HG03103 (cell line): ENCODE results near the gene LSMEM2.
"Not testable (repeated sequence)": the region's sequence is repeated elsewhere in the genome, so short reads cannot be mapped to it uniquely, and the experiment has no call there.

Source experiments
- ATAC-seq: cut with Tn5 transposase; IDR thresholded peaks from one replicate; pipeline ENCODE4 v1.9.1; 2021; ENCODE audit warnings: low read depth; ENCODE audit not compliant: unreplicated experiment

The LSMEM2 gene

DNA sequence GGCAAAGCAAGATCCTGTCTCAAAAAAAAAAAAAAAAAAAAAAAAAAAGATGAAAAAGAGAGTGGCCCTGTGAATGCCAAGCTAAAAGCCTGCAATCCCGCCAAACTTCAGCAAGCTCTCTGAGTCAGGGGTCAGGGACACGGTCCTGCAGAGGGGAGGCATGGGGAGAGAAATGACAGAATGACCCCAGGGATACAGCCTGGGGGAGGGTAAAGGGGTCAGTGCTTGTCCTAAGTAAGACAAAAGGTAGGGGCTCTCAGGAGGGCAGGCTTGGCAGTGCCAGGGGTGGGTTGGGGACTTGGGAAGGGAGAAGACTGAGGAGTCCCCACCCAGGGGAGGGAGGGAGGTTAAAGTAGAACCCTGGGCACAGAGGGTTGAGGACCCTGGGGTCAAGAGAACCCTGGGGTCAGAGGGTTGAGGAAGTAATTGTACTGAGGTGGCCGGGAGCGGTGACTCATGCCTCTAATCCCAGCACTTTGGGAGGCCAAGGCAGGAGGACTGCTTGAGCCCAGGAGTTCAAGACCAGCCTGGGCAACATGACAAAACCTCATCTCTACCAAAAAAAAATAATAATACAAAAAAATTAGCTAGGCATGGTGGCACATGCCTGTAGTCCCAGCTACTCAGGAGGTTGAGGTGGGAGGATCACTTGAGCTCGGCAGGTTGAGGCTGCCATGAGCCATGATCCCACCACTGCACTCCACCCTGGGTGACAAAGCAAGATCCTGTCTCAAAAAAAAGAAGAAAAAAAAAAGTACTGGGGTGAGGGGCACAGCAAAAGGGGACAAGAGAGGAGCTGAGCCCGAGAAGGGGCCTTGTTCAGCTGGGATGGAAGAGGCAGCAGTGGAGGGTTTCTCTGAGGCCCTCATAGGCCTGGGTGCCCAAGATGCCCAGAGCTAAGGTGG lies 15.2 kb upstream of the LSMEM2 start:
- no peak for ATAC-seq

DNA sequence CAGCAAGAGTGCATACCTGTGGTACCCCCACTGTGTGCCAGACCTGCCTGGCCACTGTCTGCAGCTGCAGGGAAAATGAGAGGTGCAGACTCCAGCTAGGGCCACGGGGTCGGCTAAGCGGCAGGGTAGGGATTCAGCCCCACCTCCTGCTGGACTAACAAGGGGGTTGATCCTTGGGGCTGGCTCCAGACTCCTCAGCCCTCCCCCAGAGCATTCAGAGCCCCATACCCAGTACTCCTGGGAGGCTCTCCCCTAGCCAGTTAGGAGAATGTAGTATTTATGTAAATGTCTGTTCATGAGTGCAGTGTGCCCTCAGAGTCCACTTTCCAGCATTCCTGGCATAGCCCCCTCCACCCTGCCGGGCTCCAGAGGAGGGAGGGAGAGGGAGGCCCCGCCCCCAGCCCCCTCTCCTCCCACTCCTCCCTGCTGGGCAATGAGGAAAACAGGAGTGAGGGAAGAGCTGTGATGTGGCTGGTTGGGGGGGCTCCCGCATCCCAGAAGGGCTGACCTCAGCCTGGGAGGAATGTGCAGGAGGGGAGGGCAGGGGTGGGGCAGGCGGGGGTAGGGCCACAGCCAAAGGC lies 14.4 kb upstream of the LSMEM2 start:
- ATAC-seq, result no peak

GRCh38 chr3:50264964-50265485 lies 13.9 kb upstream of the LSMEM2 start:
- no peak for ATAC-seq

DNA sequence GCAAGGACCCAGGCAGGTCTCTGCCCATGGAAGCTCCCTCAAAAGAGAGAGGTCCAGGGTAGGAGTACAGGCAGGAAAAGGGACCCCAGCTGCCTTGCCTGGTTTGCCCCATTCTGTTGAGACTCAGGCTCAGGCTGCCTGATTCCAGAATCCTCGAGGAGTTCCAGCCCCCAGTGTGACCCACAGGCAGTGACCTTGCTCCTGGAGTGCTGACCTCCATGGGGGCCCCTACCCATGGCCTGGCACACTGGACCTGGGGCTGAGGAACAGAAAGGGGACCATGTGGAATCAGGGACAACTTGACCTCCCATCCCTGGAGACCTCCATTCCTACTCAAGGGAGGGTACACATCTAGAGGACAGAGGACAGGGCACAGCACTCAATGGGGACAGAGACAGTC lies 13.3 kb upstream of the LSMEM2 start:
- no peak for ATAC-seq

- ATAC-seq, result no peak
Measured at GRCh38 chr3:50266017-50266416, 12.9 kb upstream of the LSMEM2 start.

DNA sequence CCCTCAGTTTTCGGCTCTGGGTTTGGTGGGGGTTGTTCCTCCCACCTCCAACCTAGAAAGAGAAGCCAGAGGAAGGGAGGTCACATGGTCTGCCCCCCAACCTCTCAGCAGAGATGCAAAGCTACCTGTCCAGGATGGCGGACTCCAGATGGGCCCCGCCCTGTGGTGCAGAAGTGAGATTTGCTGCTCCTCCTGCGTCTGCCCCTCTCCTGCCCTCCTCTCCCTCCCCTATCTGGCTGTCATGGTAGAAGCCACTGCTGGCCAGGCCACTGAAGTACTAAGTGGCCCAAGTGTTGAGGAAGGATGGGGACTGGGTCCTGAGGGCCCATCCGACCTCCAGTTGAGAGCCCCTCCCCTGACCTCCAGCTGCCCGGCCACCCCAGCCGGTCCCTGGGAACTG lies 12.1 kb upstream of the LSMEM2 start:
- no peak for ATAC-seq

DNA sequence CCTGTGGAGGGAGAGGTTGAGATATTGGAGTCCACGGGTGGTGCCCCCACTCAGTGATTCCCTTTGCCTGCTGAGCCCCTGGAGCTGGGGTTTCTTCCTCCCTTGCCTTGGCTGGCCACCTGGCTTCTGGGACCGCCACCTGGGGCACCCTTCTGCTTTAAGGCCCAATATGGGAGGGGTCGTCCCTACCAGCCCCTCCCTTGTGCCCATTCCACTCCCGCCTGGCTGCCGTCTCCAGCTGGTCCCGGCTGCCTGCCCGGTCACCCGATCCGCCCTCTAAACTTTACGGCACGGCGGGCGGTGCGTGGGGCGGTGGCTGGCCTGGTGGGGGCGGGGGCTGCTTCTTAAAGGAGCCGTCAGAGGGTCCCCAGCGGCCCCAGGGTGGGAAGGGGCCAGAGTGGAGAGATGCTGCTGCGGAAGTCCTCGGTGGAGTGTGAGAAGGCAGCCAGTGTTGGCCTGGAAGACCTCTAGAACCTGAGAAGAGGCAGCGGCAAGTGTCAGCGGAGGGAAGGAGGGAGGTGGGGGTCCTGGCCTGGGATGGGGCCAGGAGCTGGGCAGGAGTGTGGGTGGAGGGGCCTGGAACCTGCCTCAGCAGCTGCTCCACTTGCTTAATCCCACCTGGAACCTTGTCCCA lies 11.5 kb upstream of the LSMEM2 start:
- ATAC-seq, result no peak

DNA sequence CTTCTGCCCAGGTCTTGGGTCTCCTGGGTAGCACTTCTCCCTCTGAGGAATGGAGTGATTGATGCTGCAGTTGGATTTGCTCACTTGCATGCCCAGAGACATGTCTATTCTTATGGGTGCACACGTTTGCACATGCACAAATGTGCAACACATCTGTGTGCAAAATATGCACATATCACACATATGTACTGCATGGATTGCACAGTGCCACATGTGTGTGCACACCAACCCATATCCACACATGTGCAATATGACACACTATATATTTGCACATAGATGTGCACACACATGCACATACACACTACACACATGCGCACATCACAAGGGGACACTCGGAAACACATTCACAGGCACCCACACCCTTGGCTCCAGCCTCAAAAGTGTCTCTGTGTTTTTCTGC lies 10.6 kb upstream of the LSMEM2 start:
- ATAC-seq, result no peak

GRCh38 chr3:50268703-50269451 lies 10.0 kb upstream of the LSMEM2 start, which contains the start of gene SEMA3B:
TSS of gene SEMA3B (plus strand) at chr3:50269147. CDS start at chr3:50269241, 94 bp downstream.
- ATAC-seq, result no peak

- no peak for ATAC-seq
Measured at GRCh38 chr3:50269460-50269859, 9.4 kb upstream of the LSMEM2 start.

GRCh38 chr3:50269977-50270413 lies 8.9 kb upstream of the LSMEM2 start:
- ATAC-seq, result no peak

DNA sequence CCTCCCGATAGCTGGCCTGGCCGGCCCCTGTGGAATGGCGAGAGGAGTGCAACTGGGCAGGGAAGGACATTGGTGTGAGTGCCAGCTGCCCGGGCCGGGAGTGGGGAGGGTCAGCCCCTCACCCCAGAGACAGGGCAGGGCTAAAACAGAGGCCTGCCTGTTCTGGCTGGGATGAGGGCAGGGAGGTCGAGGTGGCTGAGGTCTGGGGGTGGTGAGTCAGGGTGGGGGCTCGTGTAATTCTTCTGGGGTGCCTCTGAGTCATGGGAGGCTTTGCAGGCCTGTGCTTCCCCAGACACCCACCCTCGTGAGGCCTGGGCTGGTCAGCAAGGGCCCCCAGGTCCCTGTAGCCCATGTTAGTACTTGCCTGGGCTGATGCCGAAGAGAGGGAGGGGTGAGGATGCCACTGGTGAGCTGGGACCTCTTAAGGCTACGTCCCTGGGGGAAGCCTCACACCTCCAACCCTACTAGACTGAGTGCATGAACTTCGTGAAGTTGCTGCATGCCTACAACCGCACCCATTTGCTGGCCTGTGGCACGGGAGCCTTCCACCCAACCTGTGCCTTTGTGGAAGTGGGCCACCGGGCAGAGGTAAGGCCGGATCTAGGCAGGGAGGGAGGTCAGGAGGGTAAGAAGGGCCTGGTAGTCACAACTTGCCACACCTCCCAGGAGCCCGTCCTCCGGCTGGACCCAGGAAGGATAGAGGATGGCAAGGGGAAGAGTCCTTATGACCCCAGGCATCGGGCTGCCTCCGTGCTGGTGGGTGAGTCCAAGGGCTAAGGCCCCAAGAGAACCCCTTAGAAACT lies 8.3 kb upstream of the LSMEM2 start:
- no peak for ATAC-seq

DNA sequence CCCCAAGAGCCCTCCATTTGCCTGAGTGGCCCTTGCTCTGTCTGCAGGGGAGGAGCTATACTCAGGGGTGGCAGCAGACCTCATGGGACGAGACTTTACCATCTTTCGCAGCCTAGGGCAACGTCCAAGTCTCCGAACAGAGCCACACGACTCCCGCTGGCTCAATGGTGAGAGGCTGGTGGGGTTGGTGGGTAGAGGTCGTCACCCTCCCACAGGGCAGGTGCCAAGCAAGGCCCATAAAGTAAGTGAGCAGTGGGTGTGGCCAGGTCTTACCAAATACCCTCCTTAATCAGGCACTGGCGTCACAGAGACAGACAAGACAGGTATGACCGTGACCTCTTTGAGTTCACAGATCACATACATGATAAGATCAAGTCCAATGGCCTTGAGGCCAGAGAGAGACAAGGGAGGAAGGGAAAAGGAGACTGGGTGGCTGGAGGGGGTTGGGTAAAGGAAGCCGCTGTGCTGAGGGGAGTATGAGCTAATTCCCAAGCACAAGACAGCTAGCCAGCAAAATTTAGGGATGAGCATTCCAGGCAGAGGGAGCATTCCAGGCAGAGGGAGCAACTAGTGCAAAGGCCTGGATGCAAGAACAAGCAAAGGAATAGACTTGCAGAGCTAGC lies 7.5 kb upstream of the LSMEM2 start:
- no peak for ATAC-seq

DNA sequence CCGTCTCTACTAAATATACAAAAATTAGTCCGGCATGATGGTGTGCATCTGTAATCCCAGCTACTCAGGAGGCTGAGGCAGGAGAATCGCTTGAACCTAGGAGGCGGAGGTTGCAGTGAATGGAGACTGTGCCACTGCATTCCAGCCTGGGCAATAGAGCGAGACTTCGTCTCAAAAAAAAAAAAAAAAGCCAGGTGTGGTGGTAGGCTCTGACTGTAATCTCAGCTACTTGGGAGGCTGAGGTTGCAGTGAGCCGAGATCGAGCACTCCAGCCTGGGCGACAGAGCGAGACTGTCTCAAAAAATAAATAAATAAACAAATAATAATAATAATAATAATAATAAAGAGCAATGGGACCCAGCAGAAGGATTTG lies 6.4 kb upstream of the LSMEM2 start:
- not testable (repeated sequence) for ATAC-seq

- peak; percentile 80 for ATAC-seq
Measured at GRCh38 chr3:50272911-50273688, 5.8 kb upstream of the LSMEM2 start.

DNA sequence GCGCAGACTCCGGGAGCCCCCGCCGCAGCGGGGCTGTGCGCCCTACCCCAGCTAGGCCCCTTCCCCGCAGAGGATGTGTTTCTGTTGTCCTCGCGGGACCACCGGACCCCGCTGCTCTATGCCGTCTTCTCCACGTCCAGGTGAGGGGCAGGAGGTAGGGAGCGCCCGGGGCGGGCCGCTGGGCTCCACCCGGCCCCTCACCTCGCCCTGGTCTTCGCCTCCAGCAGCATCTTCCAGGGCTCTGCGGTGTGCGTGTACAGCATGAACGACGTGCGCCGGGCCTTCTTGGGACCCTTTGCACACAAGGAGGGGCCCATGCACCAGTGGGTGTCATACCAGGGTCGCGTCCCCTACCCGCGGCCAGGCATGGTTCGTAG lies 5.2 kb upstream of the LSMEM2 start:
- no peak for ATAC-seq

- ATAC-seq, result no peak
Measured at GRCh38 chr3:50274371-50275104, 4.3 kb upstream of the LSMEM2 start.
